Effector memory CD8-positive, alpha-beta T cell (primary cell): Measurements from ENCODE around the gene GBP4.
"Not testable (repeated sequence)": the region's sequence is repeated elsewhere in the genome, so short reads cannot be mapped to it uniquely, and the experiment has no call there.

Source experiments
- ATAC-seq: fragments of 150-1000 bp; cut with Tn5 transposase; replicated peaks from 2 replicates; pipeline ENCODE4 v1.10.0; 2021; ENCODE audit warnings: mild to moderate bottlenecking, moderate library complexity
- DNase-seq, 3 experiments: peaks; one replicate each; pipeline ENCODE4 v3.0.0; 2021
- H3K27ac Mint-ChIP-seq, 2 donors: one replicate each; pipeline ENCODE4 v1.8.0; 2022; ENCODE audit warnings: mild to moderate bottlenecking in 2 of 2, mixed read lengths in 2 of 2, moderate library complexity in 2 of 2
- H3K27me3 Mint-ChIP-seq, 2 donors: one replicate each; pipeline ENCODE4 v1.8.0; 2022; ENCODE audit warnings: mixed read lengths in 2 of 2
- H3K36me3 Mint-ChIP-seq: one replicate; pipeline ENCODE4 v1.8.0; 2022; ENCODE audit warnings: mild to moderate bottlenecking, moderate library complexity, mixed read lengths; ENCODE audit not compliant: insufficient read depth
- H3K4me1 Mint-ChIP-seq, 2 donors: one replicate each; pipeline ENCODE4 v1.8.0; 2022; ENCODE audit warnings: low read depth in 2 of 2, mixed read lengths in 2 of 2
- H3K4me3 Mint-ChIP-seq, 2 donors: one replicate each; pipeline ENCODE4 v1.8.0; 2022; ENCODE audit warnings: mild to moderate bottlenecking in 2 of 2, mixed read lengths in 2 of 2, moderate library complexity in 2 of 2
- H3K9me3 Mint-ChIP-seq, 2 donors: one replicate each; pipeline ENCODE4 v1.8.0; 2022; ENCODE audit warnings: mixed read lengths in 2 of 2
- total RNA-seq, 9 experiments: gene quantifications; one replicate each; lab custom pipeline; 2026; lab: John Stamatoyannopoulos, UW

Gene GBP4
- 37.4 to 461 (median 110) reads per million in 9 experiments for total RNA-seq

GRCh38 chr1:89198491-89199072 is at the start of gene GBP4:
GBP4 (minus strand) TSS chr1:89198942; CDS start chr1:89198834, 108 bp downstream.
- peak; percentile 69 for ATAC-seq
- peak within 1 kb of the TSS; percentile 93 to 95 for H3K4me3 Mint-ChIP-seq

GRCh38 chr1:89243046-89243445 is 44.3 kb upstream of the GBP4 start:
- peaks cover 12 to 34% of the 10 kb centered on the region in 2 donors for H3K4me1 Mint-ChIP-seq
- ATAC-seq (no peak), DNase-seq (no peak)
- H3K27ac Mint-ChIP-seq, result no peak overlapping the region
- H3K27me3 Mint-ChIP-seq, result no peaks in the 10 kb centered on the region
- no peak overlapping the region for H3K4me3 Mint-ChIP-seq
- H3K9me3 Mint-ChIP-seq, result peaks cover 11 to 13% of the 10 kb centered on the region in 2 donors
- H3K36me3 Mint-ChIP-seq, result no peaks in the 10 kb centered on the region

More at GRCh38 chr1:89198491-89199072, at the start of gene GBP4:
- Mint-ChIP-seq H3K36me3 (peaks cover 37% of the 10 kb centered on the region), H3K27me3 (no peaks in the 10 kb centered on the region), H3K4me1 (peaks cover 43 to 76% of the 10 kb centered on the region in 2 donors), H3K27ac (peak within 1 kb of the TSS; percentile 98), H3K9me3 (no peaks in the 10 kb centered on the region)
- peak; percentile 28 to 33 (median 32) for DNase-seq

GRCh38 chr1:89221341-89221740 is 22.6 kb upstream of the GBP4 start:
- Mint-ChIP-seq H3K4me1 (peaks cover 0 to 5% of the 10 kb centered on the region in 2 donors), H3K27me3 (no peaks in the 10 kb centered on the region), H3K9me3 (peaks cover 0 to 2% of the 10 kb centered on the region in 2 donors), H3K4me3 (no peak overlapping the region), H3K36me3 (no peaks in the 10 kb centered on the region), H3K27ac (no peak overlapping the region)
- ATAC-seq (no peak), DNase-seq (no peak)

GRCh38 chr1:89219851-89220250 is 21.1 kb upstream of the GBP4 start:
- ATAC-seq, H3K36me3 Mint-ChIP-seq: not testable (repeated sequence)

GRCh38 chr1:89218941-89219340 is 20.2 kb upstream of the GBP4 start:
- H3K4me3 Mint-ChIP-seq, H3K36me3 Mint-ChIP-seq, DNase-seq, H3K4me1 Mint-ChIP-seq, H3K27me3 Mint-ChIP-seq, H3K9me3 Mint-ChIP-seq, ATAC-seq, H3K27ac Mint-ChIP-seq: not testable (repeated sequence)

More at GRCh38 chr1:89219851-89220250, 21.1 kb upstream of the GBP4 start:
- not testable (repeated sequence) for H3K4me3 Mint-ChIP-seq, H3K9me3 Mint-ChIP-seq, H3K27ac Mint-ChIP-seq, H3K27me3 Mint-ChIP-seq, DNase-seq, H3K4me1 Mint-ChIP-seq

- H3K36me3 Mint-ChIP-seq, result no peaks in the 10 kb centered on the region
- H3K4me3 Mint-ChIP-seq, result no peak overlapping the region
- ATAC-seq, result no peak
Measured at GRCh38 chr1:89213347-89213746, 14.6 kb upstream of the GBP4 start.

GRCh38 chr1:89211035-89211634 is 12.4 kb upstream of the GBP4 start:
- Mint-ChIP-seq H3K4me3 (no peak overlapping the region), H3K27me3 (no peaks in the 10 kb centered on the region), H3K36me3 (peaks cover 4% of the 10 kb centered on the region), H3K27ac (peak overlapping the region in 1 of 2 donors; percentile 32), H3K4me1 (peaks cover 0 to 4% of the 10 kb centered on the region in 2 donors), H3K9me3 (no peaks in the 10 kb centered on the region)
- no peak for ATAC-seq
- no peak for DNase-seq

More at GRCh38 chr1:89213347-89213746, 14.6 kb upstream of the GBP4 start:
- Mint-ChIP-seq H3K9me3 (no peaks in the 10 kb centered on the region), H3K27me3 (no peaks in the 10 kb centered on the region), H3K4me1 (peaks cover 0 to 4% of the 10 kb centered on the region in 2 donors), H3K27ac (peak overlapping the region in 1 of 2 donors; percentile 29)
- DNase-seq, result no peak

- no peak for DNase-seq
- Mint-ChIP-seq H3K4me1 (peaks cover 9 to 22% of the 10 kb centered on the region in 2 donors), H3K27ac (no peak overlapping the region), H3K36me3 (peaks cover 4% of the 10 kb centered on the region), H3K9me3 (peaks cover 3 to 8% of the 10 kb centered on the region in 2 donors), H3K4me3 (no peak overlapping the region), H3K27me3 (no peaks in the 10 kb centered on the region)
- ATAC-seq, result no peak
Measured at GRCh38 chr1:89206373-89206772, 7.6 kb upstream of the GBP4 start.

- Mint-ChIP-seq H3K27me3 (no peaks in the 10 kb centered on the region), H3K36me3 (peaks cover 10% of the 10 kb centered on the region), H3K9me3 (peaks cover 3 to 8% of the 10 kb centered on the region in 2 donors), H3K4me3 (no peak overlapping the region), H3K4me1 (peaks cover 18 to 35% of the 10 kb centered on the region in 2 donors), H3K27ac (peak overlapping the region in 1 of 2 donors; percentile 98)
- DNase-seq (no peak), ATAC-seq (no peak)
Measured at GRCh38 chr1:89203166-89203565, 4.4 kb upstream of the GBP4 start.

- Mint-ChIP-seq H3K27me3 (no peaks in the 10 kb centered on the region), H3K27ac (peak overlapping the region; percentile 98), H3K4me1 (peaks cover 31 to 55% of the 10 kb centered on the region in 2 donors), H3K4me3 (peak overlapping the region; percentile 93 to 95), H3K36me3 (peaks cover 13% of the 10 kb centered on the region), H3K9me3 (peaks cover 3 to 8% of the 10 kb centered on the region in 2 donors)
- ATAC-seq (peak; percentile 31), DNase-seq (peak in 1 of 3 experiments; percentile 9)
Measured at GRCh38 chr1:89201106-89201794, 2.5 kb upstream of the GBP4 start.

GRCh38 chr1:89200663-89201062 is 1.9 kb upstream of the GBP4 start:
- ATAC-seq (peak; percentile 38), DNase-seq (no peak)
- peaks cover 19% of the 10 kb centered on the region for H3K36me3 Mint-ChIP-seq
- H3K9me3 Mint-ChIP-seq, result peaks cover 3 to 8% of the 10 kb centered on the region in 2 donors
- H3K4me1 Mint-ChIP-seq, result peaks cover 31 to 60% of the 10 kb centered on the region in 2 donors
- H3K27me3 Mint-ChIP-seq, result no peaks in the 10 kb centered on the region
- peak overlapping the region; percentile 93 to 95 for H3K4me3 Mint-ChIP-seq
- H3K27ac Mint-ChIP-seq, result peak overlapping the region; percentile 98

GRCh38 chr1:89199525-89200031 is 836 bp upstream of the GBP4 start:
- Mint-ChIP-seq H3K36me3 (peaks cover 29% of the 10 kb centered on the region), H3K27ac (peak overlapping the region; percentile 98), H3K4me3 (peak overlapping the region; percentile 93 to 95), H3K4me1 (peaks cover 40 to 71% of the 10 kb centered on the region in 2 donors), H3K9me3 (peaks cover 3 to 7% of the 10 kb centered on the region in 2 donors), H3K27me3 (no peaks in the 10 kb centered on the region)
- ATAC-seq (no peak), DNase-seq (no peak)

GRCh38 chr1:89198081-89198480 is 661 bp downstream of the GBP4 start:
- peak overlapping the region; percentile 93 to 95 for H3K4me3 Mint-ChIP-seq
- peak overlapping the region; percentile 98 for H3K27ac Mint-ChIP-seq
- no peaks in the 10 kb centered on the region for H3K27me3 Mint-ChIP-seq
- H3K4me1 Mint-ChIP-seq, result peaks cover 43 to 78% of the 10 kb centered on the region in 2 donors
- H3K9me3 Mint-ChIP-seq, result no peaks in the 10 kb centered on the region
- ATAC-seq (no peak), DNase-seq (no peak)
- peaks cover 42% of the 10 kb centered on the region for H3K36me3 Mint-ChIP-seq
